ENCODE results near the gene METAP1D. TPM values are rescaled to one million over a fixed set of nuclear protein-coding genes. Genes with fewer than 3 reads are reported as not detected.

The METAP1D gene
- total RNA-seq, 1 experiment from 2014 or later, result 12.7 TPM

- Histone ChIP-seq H3K4me3 (ENCODE audit: low read depth, low read length, poor library complexity, severe bottlenecking) (no peak overlapping the region), H3K4me1 (ENCODE audit: insufficient read depth, low read length, poor library complexity, severe bottlenecking) (peaks cover 41% of the 10 kb centered on the region), H3K36me3 (ENCODE audit: insufficient read depth, low read length, poor library complexity, severe bottlenecking) (peaks cover 7% of the 10 kb centered on the region), H3K9me3 (ENCODE audit: low read depth, low read length, poor library complexity, severe bottlenecking) (no peaks in the 10 kb centered on the region), H3K27ac (ENCODE audit: low read depth, low read length, poor library complexity, severe bottlenecking) (peak overlapping the region; percentile 66), H3K27me3 (replicated peaks; ENCODE audit: insufficient read depth, low read depth, low read length, poor library complexity) (no peaks in the 10 kb centered on the region)
- intact Hi-C loops (cut with micrococcal nuclease; ENCODE audit: unreplicated experiment), result loop anchor here (5.0 kb wide), 2 partner anchors 53 to 88 kb away; no protein-coding TSS in a partner anchor
- ChIA-PET POLR2A (ENCODE audit: low non-redundant PET) (interaction anchor here (0.7 kb wide), 2 partner anchors 13 to 52 kb away, joined by 3 to 6 read pairs; no protein-coding TSS in a partner anchor), CTCF (no interaction called here)
- BruUV-seq (replicated peaks), result no TSS peak
- peak; percentile 90 for DNase-seq (ENCODE audit: low spot score)
- TF ChIP-seq CTCF (conservative IDR thresholded peaks at IDR 0.05; ENCODE audit: low read depth, low read length) (no peak), EZH2 (IDR thresholded peaks at IDR 0.05; ENCODE audit: borderline replicate concordance, low read depth, low read length, poor library complexity, severe bottlenecking) (no peak)
Observed at GRCh38 chr2:172090044-172090961, 90.5 kb downstream of the METAP1D start.

- TF ChIP-seq CTCF (conservative IDR thresholded peaks at IDR 0.05; ENCODE audit: low read depth, low read length) (no peak), EZH2 (IDR thresholded peaks at IDR 0.05; ENCODE audit: borderline replicate concordance, low read depth, low read length, poor library complexity, severe bottlenecking) (no peak)
- ChIA-PET POLR2A (ENCODE audit: low non-redundant PET) (interaction anchor here (0.7 kb wide), 1 partner anchor 53 kb away, joined by 6 read pairs; no protein-coding TSS in a partner anchor), CTCF (no interaction called here)
- H3K27ac ChIP-seq (ENCODE audit: low read depth, low read length, poor library complexity, severe bottlenecking), result no peak overlapping the region
- no peaks in the 10 kb centered on the region for H3K27me3 ChIP-seq (replicated peaks; ENCODE audit: insufficient read depth, low read depth, low read length, poor library complexity)
- H3K9me3 ChIP-seq (ENCODE audit: low read depth, low read length, poor library complexity, severe bottlenecking), result no peaks in the 10 kb centered on the region
- H3K36me3 ChIP-seq (ENCODE audit: insufficient read depth, low read length, poor library complexity, severe bottlenecking), result peaks cover 7% of the 10 kb centered on the region
- BruUV-seq (replicated peaks), result no TSS peak
- no peak overlapping the region for H3K4me3 ChIP-seq (ENCODE audit: low read depth, low read length, poor library complexity, severe bottlenecking)
- intact Hi-C loops (cut with micrococcal nuclease; ENCODE audit: unreplicated experiment), result loop anchor here (5.0 kb wide), 2 partner anchors 54 to 89 kb away; no protein-coding TSS in a partner anchor
- no peak for DNase-seq (ENCODE audit: low spot score)
- H3K4me1 ChIP-seq (ENCODE audit: insufficient read depth, low read length, poor library complexity, severe bottlenecking), result peaks cover 41% of the 10 kb centered on the region
Observed at GRCh38 chr2:172091000-172091641, 91.4 kb downstream of the METAP1D start.

DNA sequence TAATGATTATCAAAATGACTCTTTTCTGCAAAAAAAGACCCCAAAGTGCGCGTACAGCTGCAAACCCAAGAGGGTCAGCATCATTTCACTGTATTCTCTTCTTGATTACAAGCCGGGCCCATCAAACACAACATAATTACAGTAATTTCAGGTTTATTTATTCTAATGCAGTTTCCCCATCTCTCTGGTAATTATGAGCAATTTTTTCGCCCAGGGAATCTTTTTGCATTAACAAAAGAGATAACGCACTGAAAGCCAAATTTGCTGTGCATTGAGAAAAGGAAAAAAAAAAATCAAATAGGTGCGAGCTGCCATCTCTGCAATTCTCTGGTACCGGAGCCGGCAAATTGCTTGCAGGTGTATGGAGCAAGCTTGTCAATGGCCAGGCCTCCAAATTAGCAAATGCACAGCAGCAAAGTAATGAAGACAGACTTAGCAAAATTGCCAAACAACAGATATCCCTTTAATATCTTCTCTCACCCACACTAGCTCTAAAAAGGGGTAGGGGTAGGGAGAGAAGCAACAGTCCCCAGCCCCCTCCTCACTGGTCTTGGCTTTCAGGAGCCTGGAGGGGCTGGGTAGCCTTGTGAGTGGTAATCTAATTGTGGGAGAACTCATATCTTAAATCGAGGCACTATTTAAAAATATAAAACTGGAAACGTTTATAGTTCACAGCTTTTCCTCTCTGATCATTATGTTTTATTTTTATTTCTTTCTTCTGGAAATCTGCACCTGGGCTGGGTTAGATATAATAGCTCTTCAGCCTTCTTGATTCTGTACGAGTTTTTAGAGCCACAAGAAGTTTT lies 92.2 kb downstream of the METAP1D start:
- BruUV-seq (replicated peaks), result no TSS peak
- H3K4me1 ChIP-seq (ENCODE audit: insufficient read depth, low read length, poor library complexity, severe bottlenecking), result peaks cover 38% of the 10 kb centered on the region
- no peak overlapping the region for H3K4me3 ChIP-seq (ENCODE audit: low read depth, low read length, poor library complexity, severe bottlenecking)
- no peak overlapping the region for H3K27ac ChIP-seq (ENCODE audit: low read depth, low read length, poor library complexity, severe bottlenecking)
- DNase-seq (ENCODE audit: low spot score), result no peak
- ChIA-PET POLR2A (ENCODE audit: low non-redundant PET) (interaction anchor here (0.6 kb wide), 1 partner anchor 211 kb away, joined by 3 read pairs; no protein-coding TSS in a partner anchor), CTCF (no interaction called here)
- no peaks in the 10 kb centered on the region for H3K9me3 ChIP-seq (ENCODE audit: low read depth, low read length, poor library complexity, severe bottlenecking)
- H3K27me3 ChIP-seq (replicated peaks; ENCODE audit: insufficient read depth, low read depth, low read length, poor library complexity), result no peaks in the 10 kb centered on the region
- intact Hi-C loops (cut with micrococcal nuclease; ENCODE audit: unreplicated experiment), result loop anchor here (5.0 kb wide), 2 partner anchors 55 to 90 kb away; no protein-coding TSS in a partner anchor
- TF ChIP-seq CTCF (conservative IDR thresholded peaks at IDR 0.05; ENCODE audit: low read depth, low read length), result no peak
- H3K36me3 ChIP-seq (ENCODE audit: insufficient read depth, low read length, poor library complexity, severe bottlenecking), result peaks cover 7% of the 10 kb centered on the region
